ENCODE data around the gene TUSC2. TPM values are rescaled to one million over a fixed set of nuclear protein-coding genes. Genes with fewer than 3 reads are reported as not detected.

The TUSC2 gene
- total RNA-seq, 1 donor from 2014 or later, result 23.9 TPM

DNA sequence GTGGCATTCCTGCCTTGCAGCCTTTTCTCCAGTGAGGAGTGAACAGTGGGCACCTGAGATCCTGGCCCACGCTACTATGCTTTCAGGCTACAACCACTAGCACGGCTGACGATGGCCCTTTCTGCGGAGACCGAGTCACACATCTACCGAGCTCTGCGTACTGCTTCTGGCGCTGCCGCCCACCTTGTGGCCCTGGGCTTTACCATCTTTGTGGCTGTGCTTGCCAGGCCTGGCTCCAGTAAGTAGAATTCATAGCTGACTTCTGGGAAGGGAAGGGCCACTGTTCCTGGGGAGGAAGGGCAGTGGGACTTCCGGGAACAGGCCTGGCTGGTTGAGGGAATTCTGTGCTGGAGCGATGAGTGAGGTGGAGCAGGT lies 23.3 kb upstream of the TUSC2 start:
- Mint-ChIP-seq H3K27ac (peak overlapping the region; percentile 96), H3K9me3 (no peaks in the 10 kb centered on the region), H3K4me3 (ENCODE audit: low read depth) (peak overlapping the region; percentile 91), H3K36me3 (ENCODE audit: low read depth) (peaks cover 51% of the 10 kb centered on the region), H3K27me3 (ENCODE audit: low read depth) (no peaks in the 10 kb centered on the region), H3K4me1 (ENCODE audit: low read depth) (peaks cover 34% of the 10 kb centered on the region)
- intact Hi-C loops (cut with micrococcal nuclease), result loop anchor here (1.0 to 10.0 kb wide), 7 partner anchors 8 to 1323 kb away; partner anchors contain the start of genes C3orf18, HEMK1, HYAL3 and MANF
- DNase-seq (ENCODE audit: low spot score), result no peak

DNA sequence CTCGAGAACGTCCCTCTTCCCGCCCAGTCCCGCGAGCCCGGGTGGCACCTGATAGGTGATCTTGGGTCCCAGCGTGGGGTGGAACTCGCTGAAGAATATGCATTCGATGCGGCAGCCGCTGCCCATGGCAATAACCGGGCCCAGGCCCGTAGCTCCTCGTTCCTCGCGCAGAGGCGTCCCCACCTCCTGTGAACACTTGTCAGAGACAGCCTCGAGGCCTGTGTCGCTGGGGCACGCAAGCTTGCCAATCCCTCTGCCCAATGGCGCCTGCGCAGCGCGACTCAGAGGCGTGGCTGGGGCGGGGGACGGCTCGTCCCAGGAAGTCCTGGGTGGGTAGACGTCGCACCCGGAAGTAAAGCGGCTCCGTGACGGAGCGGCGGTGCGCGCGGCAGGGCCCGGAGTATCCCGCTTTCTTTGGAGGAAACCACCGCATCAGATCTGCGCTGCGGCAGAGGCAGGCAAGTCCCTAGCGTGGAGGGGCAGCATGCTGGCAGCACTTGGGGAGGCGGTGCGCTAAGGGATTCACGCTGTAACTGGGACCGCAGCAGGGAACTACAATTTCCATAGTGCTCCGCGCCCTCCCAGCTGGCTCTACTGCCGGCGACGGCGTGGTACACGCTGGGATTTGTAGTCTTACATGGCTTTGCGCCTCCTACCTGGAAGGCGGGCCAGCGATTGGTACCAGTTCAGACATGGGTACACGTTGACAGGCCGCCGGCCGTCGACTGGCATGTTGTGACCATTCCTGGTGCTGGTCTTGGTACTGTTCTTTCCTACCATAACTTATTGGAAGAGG lies 22.7 kb upstream of the TUSC2 start, which contains the start of the genes CYB561D2 and NPRL2:
Gene CYB561D2 (plus strand): TSS at position 336 of the 796 bp plus-strand sequence. CDS start 572 bp downstream, outside the sequence.
Gene NPRL2 (minus strand): TSS at position 249 of the 796 bp plus-strand sequence. CDS start 123 bp downstream, at position 126.
- H3K36me3 Mint-ChIP-seq (ENCODE audit: low read depth), result peaks cover 50% of the 10 kb centered on the region
- H3K4me1 Mint-ChIP-seq (ENCODE audit: low read depth), result peaks cover 36% of the 10 kb centered on the region
- DNase-seq (ENCODE audit: low spot score), result peak; percentile 99
- intact Hi-C loops (cut with micrococcal nuclease), result loop anchor here (1.0 to 10.0 kb wide), 8 partner anchors 9 to 1324 kb away; partner anchors contain the start of genes C3orf18, HEMK1, HYAL3 and MANF
- peak within 1 kb of the TSS; percentile 91 for H3K4me3 Mint-ChIP-seq (ENCODE audit: low read depth)
- peak within 1 kb of the TSS; percentile 96 for H3K27ac Mint-ChIP-seq
- H3K27me3 Mint-ChIP-seq (ENCODE audit: low read depth), result no peaks in the 10 kb centered on the region
- no peaks in the 10 kb centered on the region for H3K9me3 Mint-ChIP-seq

DNA sequence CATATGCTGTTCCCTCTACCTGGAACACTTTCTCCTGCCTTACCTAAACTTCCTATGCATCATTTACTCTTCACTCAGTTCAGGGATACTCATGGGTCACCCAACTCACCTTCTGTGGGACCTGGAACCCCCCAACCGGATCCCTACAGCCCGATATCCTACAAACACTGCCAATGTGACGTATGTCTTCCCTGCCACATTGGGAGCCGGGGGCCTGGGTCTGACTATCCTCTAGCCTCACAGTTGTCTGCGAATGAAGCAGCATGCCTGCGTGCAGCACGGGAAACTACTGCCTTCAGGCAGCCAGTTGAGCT lies 22.1 kb upstream of the TUSC2 start:
- peak overlapping the region; percentile 91 for H3K4me3 Mint-ChIP-seq (ENCODE audit: low read depth)
- H3K36me3 Mint-ChIP-seq (ENCODE audit: low read depth), result peaks cover 50% of the 10 kb centered on the region
- intact Hi-C loops (cut with micrococcal nuclease), result loop anchor here (1.0 to 10.0 kb wide), 7 partner anchors 12 to 1325 kb away; partner anchors contain the start of genes C3orf18, HEMK1, HYAL3 and MANF

DNA sequence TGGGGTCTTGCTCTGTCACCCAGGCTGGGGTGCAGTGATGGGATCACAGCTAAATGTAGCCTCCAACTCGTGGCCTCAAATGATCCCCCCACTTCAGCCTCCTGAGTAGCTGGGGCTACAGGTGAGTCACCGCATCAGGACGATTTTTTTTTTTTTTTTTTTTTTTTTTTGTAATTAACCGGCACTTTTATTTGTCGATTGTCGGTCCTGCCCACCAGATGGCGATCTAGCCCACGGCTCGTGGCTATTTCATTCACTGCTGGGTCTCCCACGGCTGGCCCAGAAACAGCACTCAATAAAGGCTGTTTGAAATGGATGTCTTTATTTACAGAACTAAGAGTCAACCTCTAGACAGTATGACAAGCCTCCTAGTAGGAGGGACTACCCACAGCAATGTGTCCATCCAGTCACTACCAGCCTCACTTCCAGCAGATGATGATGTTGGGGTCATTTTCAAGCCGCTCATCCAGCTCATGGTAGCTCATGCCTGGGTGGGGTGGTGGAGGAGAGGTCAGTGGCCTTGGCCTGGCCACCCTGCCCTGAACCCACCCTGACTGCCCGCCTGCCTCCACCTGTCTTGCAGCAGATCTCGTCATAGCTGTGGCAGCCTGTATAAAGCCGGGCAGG lies 19.3 kb upstream of the TUSC2 start:
- H3K4me3 Mint-ChIP-seq (ENCODE audit: low read depth), result no peak overlapping the region
- H3K27me3 Mint-ChIP-seq (ENCODE audit: low read depth), result no peaks in the 10 kb centered on the region
- H3K27ac Mint-ChIP-seq, result no peak overlapping the region
- intact Hi-C loops (cut with micrococcal nuclease), result loop anchor here (2.0 kb wide), 1 partner anchor 194 kb away; no protein-coding TSS in a partner anchor
- DNase-seq (ENCODE audit: low spot score), result peak; percentile 76
- H3K4me1 Mint-ChIP-seq (ENCODE audit: low read depth), result peaks cover 35% of the 10 kb centered on the region
- H3K36me3 Mint-ChIP-seq (ENCODE audit: low read depth), result peaks cover 36% of the 10 kb centered on the region
- H3K9me3 Mint-ChIP-seq, result no peaks in the 10 kb centered on the region

More for the DNA sequence above, 22.1 kb upstream of the TUSC2 start:
- no peak for DNase-seq (ENCODE audit: low spot score)
- H3K27ac Mint-ChIP-seq, result peak overlapping the region; percentile 96
- H3K27me3 Mint-ChIP-seq (ENCODE audit: low read depth), result no peaks in the 10 kb centered on the region
- H3K9me3 Mint-ChIP-seq, result no peaks in the 10 kb centered on the region
- peaks cover 36% of the 10 kb centered on the region for H3K4me1 Mint-ChIP-seq (ENCODE audit: low read depth)

DNA sequence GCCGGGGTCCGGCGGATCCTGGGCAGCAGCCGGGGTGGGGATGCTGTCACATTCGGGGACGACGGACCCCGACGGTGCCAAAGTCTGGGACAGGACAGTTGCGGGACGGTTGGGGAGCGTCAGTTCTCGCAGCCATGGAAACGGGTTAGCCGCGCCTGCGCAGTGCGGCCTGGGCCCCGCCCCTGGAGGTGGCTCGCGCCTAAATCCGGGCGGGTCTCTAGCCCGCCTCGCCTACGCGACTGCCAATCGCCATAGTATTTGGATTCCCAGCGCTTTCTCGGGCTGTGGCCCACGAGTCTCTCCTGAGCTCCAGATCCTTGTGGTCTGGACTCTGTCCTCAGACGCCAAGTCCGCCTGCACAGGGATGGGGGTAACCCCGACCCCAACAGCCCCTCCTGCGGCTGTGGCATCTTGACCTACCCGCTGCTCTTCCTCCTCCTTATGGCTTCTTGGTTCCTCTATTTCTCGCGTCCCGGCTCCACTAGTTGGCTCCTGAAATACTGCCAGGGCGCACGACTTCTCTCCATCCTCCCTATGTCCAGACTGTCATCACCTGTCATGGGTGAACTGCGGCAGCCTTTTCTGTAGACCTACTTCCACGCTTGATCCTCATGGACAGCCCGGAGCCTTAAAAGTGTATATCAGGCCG lies 17.7 kb upstream of the TUSC2 start, which contains the start of gene ZMYND10:
Gene ZMYND10 (minus strand): TSS at position 147 of the 649 bp plus-strand sequence. CDS start 153 bp downstream, outside the sequence.
- H3K27me3 Mint-ChIP-seq (ENCODE audit: low read depth), result no peaks in the 10 kb centered on the region
- intact Hi-C loops (cut with micrococcal nuclease), result loop anchor here (2.0 kb wide), 1 partner anchor 195 kb away; no protein-coding TSS in a partner anchor
- no peaks in the 10 kb centered on the region for H3K9me3 Mint-ChIP-seq
- peak; percentile 79 for DNase-seq (ENCODE audit: low spot score)
- peaks cover 29% of the 10 kb centered on the region for H3K36me3 Mint-ChIP-seq (ENCODE audit: low read depth)
- H3K4me3 Mint-ChIP-seq (ENCODE audit: low read depth), result peak within 1 kb of the TSS; percentile 76
- H3K27ac Mint-ChIP-seq, result peak within 1 kb of the TSS; percentile 60
- H3K4me1 Mint-ChIP-seq (ENCODE audit: low read depth), result peaks cover 30% of the 10 kb centered on the region

DNA sequence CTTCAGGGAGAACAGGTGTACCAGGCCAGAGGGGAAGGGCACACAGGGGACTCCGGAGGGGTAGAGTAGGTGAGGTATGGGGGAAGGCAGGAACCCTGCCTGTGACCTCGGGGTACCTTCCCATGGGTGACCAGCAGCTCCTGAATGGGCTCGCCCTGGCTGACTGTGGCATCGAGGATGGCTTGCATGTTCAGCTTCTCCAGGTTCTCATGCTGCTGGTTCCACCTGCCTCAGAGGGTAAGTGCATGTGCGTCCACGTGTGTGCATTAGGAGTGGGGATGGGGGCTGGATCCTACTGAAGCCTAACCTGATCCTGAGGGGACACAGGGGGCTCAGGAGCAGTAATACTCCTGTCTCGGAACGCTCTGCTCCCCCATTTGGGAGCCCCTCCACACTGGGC lies 17.0 kb upstream of the TUSC2 start:
- intact Hi-C loops (cut with micrococcal nuclease), result no loop called here
- H3K9me3 Mint-ChIP-seq, result no peaks in the 10 kb centered on the region
- H3K4me1 Mint-ChIP-seq (ENCODE audit: low read depth), result peaks cover 27% of the 10 kb centered on the region
- no peak overlapping the region for H3K27ac Mint-ChIP-seq
- H3K36me3 Mint-ChIP-seq (ENCODE audit: low read depth), result peaks cover 26% of the 10 kb centered on the region
- no peak overlapping the region for H3K4me3 Mint-ChIP-seq (ENCODE audit: low read depth)
- no peaks in the 10 kb centered on the region for H3K27me3 Mint-ChIP-seq (ENCODE audit: low read depth)
- no peak for DNase-seq (ENCODE audit: low spot score)

DNA sequence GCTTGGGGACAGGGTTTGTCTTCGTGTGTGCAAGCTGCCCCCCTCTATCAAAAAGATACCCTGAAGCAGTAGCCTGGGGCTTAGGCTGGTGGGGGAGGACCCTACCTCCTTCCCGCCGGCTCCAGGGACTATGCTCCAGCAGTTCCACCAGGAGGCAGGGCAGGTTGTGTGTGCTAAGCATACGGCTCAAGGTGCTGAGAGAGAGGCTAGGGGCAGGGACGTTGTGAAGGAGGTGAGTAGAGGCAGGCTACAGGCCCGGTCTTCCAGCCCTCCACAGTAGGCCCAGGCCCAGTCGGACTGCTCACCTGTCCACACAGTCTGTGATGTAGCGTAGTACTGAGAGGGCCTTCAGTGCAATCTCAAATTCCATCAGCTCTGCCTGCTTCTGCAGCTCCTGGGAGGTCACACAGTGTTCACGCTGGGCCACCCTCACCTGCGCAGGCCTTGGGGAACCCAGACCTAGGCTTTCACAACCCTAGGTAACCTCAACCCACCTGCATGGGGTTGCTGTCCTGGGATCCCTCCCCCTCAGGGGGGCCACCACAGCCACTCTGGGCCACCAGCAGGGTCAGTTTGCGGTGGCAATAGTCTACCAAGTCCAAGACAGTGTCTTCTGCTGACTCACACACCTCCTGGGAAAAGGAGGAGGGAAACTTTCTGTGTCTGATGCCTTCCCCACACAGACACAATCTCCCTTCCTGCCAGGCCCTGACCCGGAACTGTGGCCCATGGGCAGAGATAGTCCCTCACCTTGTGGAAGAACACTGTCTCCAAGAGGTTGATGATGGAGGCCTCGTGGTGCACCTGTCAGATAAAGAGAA lies 15.0 kb upstream of the TUSC2 start:
- H3K36me3 Mint-ChIP-seq (ENCODE audit: low read depth), result peaks cover 29% of the 10 kb centered on the region
- H3K27me3 Mint-ChIP-seq (ENCODE audit: low read depth), result no peaks in the 10 kb centered on the region
- H3K4me1 Mint-ChIP-seq (ENCODE audit: low read depth), result peaks cover 29% of the 10 kb centered on the region
- no peak overlapping the region for H3K4me3 Mint-ChIP-seq (ENCODE audit: low read depth)
- intact Hi-C loops (cut with micrococcal nuclease), result no loop called here
- no peak overlapping the region for H3K27ac Mint-ChIP-seq
- DNase-seq (ENCODE audit: low spot score), result no peak
- no peaks in the 10 kb centered on the region for H3K9me3 Mint-ChIP-seq

DNA sequence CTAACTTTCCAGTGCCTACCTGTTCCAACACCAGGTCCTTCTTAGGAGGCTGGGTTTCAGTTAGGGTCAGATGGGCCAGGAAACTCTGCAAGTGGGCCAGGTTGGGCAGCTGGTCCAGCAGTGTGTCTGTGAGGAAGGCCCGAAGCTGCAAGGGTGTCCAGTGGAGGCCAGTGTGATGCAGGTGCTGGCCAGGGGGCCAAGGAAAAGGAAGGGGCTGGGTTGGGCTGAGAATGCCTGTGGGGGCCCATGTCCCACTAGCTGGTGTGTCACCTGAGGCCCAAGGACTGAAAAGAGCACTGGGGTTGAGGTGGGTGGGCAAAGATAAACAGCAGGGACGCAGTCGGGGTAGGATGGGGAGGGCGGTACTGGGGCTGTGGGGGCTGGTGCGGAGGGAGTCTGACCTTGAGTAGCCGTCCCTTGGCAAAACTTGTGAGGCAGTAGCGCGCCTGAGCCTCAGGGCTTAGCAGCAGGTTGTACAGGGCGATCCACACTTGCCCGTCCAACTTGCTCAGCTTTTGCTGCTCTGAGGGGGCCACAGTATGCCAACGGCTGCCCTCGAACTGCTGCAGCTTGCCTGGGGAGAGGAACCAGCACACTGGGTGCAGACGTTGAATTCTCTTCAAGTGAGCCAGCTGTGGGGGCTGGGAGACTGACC lies 14.1 kb upstream of the TUSC2 start:
- H3K36me3 Mint-ChIP-seq (ENCODE audit: low read depth), result peaks cover 28% of the 10 kb centered on the region
- intact Hi-C loops (cut with micrococcal nuclease), result loop anchor here (2.0 kb wide), 1 partner anchor 17 kb away; the partner anchor contains the start of gene TMEM115
- H3K4me3 Mint-ChIP-seq (ENCODE audit: low read depth), result peak overlapping the region; percentile 95
- peaks cover 25% of the 10 kb centered on the region for H3K4me1 Mint-ChIP-seq (ENCODE audit: low read depth)
- H3K27me3 Mint-ChIP-seq (ENCODE audit: low read depth), result no peaks in the 10 kb centered on the region
- no peak for DNase-seq (ENCODE audit: low spot score)
- no peaks in the 10 kb centered on the region for H3K9me3 Mint-ChIP-seq
- H3K27ac Mint-ChIP-seq, result peak overlapping the region; percentile 96

DNA sequence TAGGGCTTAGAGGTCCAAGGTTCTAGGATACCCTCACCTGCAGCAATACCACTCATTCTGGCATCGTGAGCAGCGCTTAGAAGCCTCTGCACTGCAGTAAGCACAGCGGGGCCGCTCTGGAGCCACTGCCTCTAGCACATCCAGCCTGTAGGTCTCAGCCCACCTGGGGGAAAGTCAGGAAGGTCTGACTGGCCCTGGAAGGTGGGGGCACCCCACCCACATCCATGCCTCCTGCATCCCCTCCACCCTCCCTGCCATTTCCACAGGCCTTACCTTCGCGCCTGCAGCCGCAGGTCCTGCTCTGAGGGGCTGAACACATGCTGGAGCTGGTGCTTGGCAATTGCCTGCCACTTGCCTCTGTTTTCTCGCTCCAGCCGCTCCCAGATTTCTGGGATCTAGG lies 13.5 kb upstream of the TUSC2 start:
- Mint-ChIP-seq H3K27me3 (ENCODE audit: low read depth) (no peaks in the 10 kb centered on the region), H3K4me1 (ENCODE audit: low read depth) (peaks cover 25% of the 10 kb centered on the region), H3K36me3 (ENCODE audit: low read depth) (peaks cover 32% of the 10 kb centered on the region), H3K9me3 (no peaks in the 10 kb centered on the region), H3K27ac (peak overlapping the region; percentile 96), H3K4me3 (ENCODE audit: low read depth) (peak overlapping the region; percentile 95)
- intact Hi-C loops (cut with micrococcal nuclease), result loop anchor here (2.0 kb wide), 1 partner anchor 17 kb away; the partner anchor contains the start of gene TMEM115
- DNase-seq (ENCODE audit: low spot score), result no peak

DNA sequence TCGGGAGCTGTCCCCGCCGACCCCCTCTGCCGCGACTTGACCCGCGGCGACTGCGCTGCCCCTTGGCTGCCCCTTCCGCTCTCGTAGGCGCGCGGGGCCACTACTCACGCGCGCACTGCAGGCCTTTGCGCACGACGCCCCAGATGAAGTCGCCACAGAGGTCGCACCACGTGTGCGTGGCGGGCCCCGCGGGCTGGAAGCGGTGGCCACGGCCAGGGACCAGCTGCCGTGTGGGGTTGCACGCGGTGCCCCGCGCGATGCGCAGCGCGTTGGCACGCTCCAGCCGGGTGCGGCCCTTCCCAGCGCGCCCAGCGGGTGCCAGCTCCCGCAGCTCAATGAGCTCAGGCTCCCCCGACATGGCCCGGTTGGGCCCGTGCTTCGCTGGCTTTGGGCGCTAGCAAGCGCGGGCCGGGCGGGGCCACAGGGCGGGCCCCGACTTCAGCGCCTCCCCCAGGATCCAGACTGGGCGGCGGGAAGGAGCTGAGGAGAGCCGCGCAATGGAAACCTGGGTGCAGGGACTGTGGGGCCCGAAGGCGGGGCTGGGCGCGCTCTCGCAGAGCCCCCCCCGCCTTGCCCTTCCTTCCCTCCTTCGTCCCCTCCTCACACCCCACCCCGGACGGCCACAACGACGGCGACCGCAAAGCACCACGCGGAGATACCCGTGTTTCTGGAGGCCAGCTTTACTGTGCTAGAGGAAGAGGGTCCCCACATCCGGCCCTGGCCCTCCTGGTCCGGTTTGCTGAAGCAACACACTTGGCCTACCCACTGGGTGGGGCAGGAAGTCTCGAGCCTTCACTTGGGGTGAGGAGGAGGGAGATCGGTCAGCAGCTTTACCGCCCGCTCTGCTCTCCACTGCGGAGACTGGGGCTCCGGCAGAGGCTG lies 12.7 kb upstream of the TUSC2 start, which contains the start of gene RASSF1:
Gene RASSF1 (minus strand): TSS at position 389 of the 882 bp plus-strand sequence. CDS start 31 bp downstream, at position 358.
- Mint-ChIP-seq H3K4me3 (ENCODE audit: low read depth) (peak within 1 kb of the TSS; percentile 95), H3K9me3 (no peaks in the 10 kb centered on the region), H3K36me3 (ENCODE audit: low read depth) (peaks cover 41% of the 10 kb centered on the region), H3K27ac (peak within 1 kb of the TSS; percentile 96), H3K27me3 (ENCODE audit: low read depth) (no peaks in the 10 kb centered on the region), H3K4me1 (ENCODE audit: low read depth) (peaks cover 30% of the 10 kb centered on the region)
- peak; percentile 82 for DNase-seq (ENCODE audit: low spot score)
- intact Hi-C loops (cut with micrococcal nuclease), result loop anchor here (2.0 kb wide), 1 partner anchor 18 kb away; the partner anchor contains the start of gene TMEM115

DNA sequence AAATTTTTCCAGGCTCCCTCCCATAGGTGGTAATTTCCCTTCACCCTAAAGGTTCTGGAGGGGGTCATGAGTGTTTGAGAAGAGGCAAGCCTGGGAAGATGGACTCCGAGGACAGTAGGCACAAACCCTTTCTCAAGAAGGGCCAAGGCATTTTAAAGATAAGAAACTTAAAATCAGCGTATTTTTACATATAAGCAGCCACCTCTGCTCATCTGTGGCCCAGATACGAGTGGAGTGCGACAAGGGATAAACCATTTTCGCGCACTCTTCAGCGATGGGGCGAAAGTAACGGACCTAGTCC lies 12.1 kb upstream of the TUSC2 start:
- intact Hi-C loops (cut with micrococcal nuclease), result loop anchor here (2.0 kb wide), 1 partner anchor 19 kb away; the partner anchor contains the start of gene TMEM115
- no peak for DNase-seq (ENCODE audit: low spot score)
- H3K27me3 Mint-ChIP-seq (ENCODE audit: low read depth), result no peaks in the 10 kb centered on the region
- peaks cover 47% of the 10 kb centered on the region for H3K36me3 Mint-ChIP-seq (ENCODE audit: low read depth)
- peak overlapping the region; percentile 93 for H3K27ac Mint-ChIP-seq
- no peaks in the 10 kb centered on the region for H3K9me3 Mint-ChIP-seq
- H3K4me1 Mint-ChIP-seq (ENCODE audit: low read depth), result peaks cover 34% of the 10 kb centered on the region
- peak overlapping the region; percentile 95 for H3K4me3 Mint-ChIP-seq (ENCODE audit: low read depth)

Measured in activated T-helper 2 cell treated with anti-CD3 and anti-CD28 coated beads, Interferon-gamma antibody, Interleukin-2, Interleukin-4, amounts not matched to agents 10 μg/mL and 5 μg/mL and 100 μg/mL, durations not matched to agents 14 hours and 24 hours and 36 hours (primary cell).